Ishikawa (cell line): ENCODE measurements around the gene ARMC9.

Experiments used
- CEBPB ChIP-seq: IDR thresholded peaks from 2 replicates; pipeline ENCODE4 v1.6.1; 2012
- CREB1 ChIP-seq: IDR thresholded peaks from 2 replicates; pipeline ENCODE4 v1.6.1; 2012; ENCODE audit warnings: low read depth
- FOXM1 ChIP-seq: IDR thresholded peaks from 2 replicates; pipeline ENCODE4 v1.6.1; 2012; ENCODE audit warnings: low read depth, borderline replicate concordance
- NFIC ChIP-seq: IDR thresholded peaks from 2 replicates; pipeline ENCODE4 v1.6.1; 2012
- RAD21 ChIP-seq: IDR thresholded peaks from 2 replicates; pipeline ENCODE4 v1.6.1; 2012; ENCODE audit warnings: low read depth
- TAF1 ChIP-seq: IDR thresholded peaks from 2 replicates; pipeline ENCODE4 v1.6.1; 2012; ENCODE audit warnings: low read depth, mild to moderate bottlenecking
- TEAD4 ChIP-seq: IDR thresholded peaks from 2 replicates; pipeline ENCODE4 v1.6.1; 2012
- ZBTB7A ChIP-seq: IDR thresholded peaks from 2 replicates; pipeline ENCODE4 v1.6.1; 2012; ENCODE audit warnings: low read depth
- TF ChIP-seq, protein P1 (sequence below): IDR thresholded peaks from 2 replicates; pipeline ENCODE4 v1.6.1; 2012; ENCODE audit warnings: low read depth, mild to moderate bottlenecking
- TF ChIP-seq, protein P2 (sequence below): IDR thresholded peaks from 2 replicates; pipeline ENCODE4 v1.6.1; 2012
- TF ChIP-seq, protein P3 (sequence below): IDR thresholded peaks from 2 replicates; pipeline ENCODE4 v1.6.1; 2012

DNA sequence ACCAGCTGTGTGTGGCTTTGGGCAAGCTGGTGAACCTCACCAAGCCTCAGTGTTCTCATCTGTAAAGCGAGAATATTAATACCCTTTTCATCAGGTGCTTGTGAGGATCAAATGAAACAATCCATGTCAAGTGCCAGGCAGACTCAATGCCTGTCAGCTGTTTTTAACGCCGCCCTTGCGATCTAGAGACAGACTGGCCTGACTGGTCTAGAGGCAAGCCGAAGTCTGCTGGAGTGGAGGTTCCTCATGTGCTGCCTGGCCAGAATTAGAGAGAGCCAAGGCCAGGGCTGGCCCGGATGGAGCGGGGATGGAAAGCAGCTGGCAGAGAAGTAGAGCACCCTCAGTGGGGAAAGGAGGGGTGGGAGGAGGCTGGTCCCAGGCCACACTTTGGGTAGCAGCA is 122.6 kb downstream of the ARMC9 start:
- TF ChIP-seq CREB1 (no peak), ZBTB7A (no peak), TAF1 (no peak), TEAD4 (no peak), FOXM1 (no peak), NFIC (no peak), RAD21 (no peak), CEBPB (no peak)
- TF ChIP-seq, protein P1, sequence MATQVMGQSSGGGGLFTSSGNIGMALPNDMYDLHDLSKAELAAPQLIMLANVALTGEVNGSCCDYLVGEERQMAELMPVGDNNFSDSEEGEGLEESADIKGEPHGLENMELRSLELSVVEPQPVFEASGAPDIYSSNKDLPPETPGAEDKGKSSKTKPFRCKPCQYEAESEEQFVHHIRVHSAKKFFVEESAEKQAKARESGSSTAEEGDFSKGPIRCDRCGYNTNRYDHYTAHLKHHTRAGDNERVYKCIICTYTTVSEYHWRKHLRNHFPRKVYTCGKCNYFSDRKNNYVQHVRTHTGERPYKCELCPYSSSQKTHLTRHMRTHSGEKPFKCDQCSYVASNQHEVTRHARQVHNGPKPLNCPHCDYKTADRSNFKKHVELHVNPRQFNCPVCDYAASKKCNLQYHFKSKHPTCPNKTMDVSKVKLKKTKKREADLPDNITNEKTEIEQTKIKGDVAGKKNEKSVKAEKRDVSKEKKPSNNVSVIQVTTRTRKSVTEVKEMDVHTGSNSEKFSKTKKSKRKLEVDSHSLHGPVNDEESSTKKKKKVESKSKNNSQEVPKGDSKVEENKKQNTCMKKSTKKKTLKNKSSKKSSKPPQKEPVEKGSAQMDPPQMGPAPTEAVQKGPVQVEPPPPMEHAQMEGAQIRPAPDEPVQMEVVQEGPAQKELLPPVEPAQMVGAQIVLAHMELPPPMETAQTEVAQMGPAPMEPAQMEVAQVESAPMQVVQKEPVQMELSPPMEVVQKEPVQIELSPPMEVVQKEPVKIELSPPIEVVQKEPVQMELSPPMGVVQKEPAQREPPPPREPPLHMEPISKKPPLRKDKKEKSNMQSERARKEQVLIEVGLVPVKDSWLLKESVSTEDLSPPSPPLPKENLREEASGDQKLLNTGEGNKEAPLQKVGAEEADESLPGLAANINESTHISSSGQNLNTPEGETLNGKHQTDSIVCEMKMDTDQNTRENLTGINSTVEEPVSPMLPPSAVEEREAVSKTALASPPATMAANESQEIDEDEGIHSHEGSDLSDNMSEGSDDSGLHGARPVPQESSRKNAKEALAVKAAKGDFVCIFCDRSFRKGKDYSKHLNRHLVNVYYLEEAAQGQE: no peak
- TF ChIP-seq, protein P2, sequence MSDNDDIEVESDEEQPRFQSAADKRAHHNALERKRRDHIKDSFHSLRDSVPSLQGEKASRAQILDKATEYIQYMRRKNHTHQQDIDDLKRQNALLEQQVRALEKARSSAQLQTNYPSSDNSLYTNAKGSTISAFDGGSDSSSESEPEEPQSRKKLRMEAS: no peak
- TF ChIP-seq, protein P3, sequence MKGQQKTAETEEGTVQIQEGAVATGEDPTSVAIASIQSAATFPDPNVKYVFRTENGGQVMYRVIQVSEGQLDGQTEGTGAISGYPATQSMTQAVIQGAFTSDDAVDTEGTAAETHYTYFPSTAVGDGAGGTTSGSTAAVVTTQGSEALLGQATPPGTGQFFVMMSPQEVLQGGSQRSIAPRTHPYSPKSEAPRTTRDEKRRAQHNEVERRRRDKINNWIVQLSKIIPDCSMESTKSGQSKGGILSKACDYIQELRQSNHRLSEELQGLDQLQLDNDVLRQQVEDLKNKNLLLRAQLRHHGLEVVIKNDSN: no peak
